IPS-NIHi7 (cell line): ENCODE results near the gene OLA1.

Source experiments
- DNase-seq: peaks from one replicate; pipeline ENCODE4 v3.0.0; 2012; ENCODE audit warnings: mixed read lengths; ENCODE audit errors: extremely low spot score

The OLA1 gene

GRCh38 chr2:174180165-174180724 lies 68.1 kb downstream of the OLA1 start:
- peak; percentile 23 for DNase-seq

DNA sequence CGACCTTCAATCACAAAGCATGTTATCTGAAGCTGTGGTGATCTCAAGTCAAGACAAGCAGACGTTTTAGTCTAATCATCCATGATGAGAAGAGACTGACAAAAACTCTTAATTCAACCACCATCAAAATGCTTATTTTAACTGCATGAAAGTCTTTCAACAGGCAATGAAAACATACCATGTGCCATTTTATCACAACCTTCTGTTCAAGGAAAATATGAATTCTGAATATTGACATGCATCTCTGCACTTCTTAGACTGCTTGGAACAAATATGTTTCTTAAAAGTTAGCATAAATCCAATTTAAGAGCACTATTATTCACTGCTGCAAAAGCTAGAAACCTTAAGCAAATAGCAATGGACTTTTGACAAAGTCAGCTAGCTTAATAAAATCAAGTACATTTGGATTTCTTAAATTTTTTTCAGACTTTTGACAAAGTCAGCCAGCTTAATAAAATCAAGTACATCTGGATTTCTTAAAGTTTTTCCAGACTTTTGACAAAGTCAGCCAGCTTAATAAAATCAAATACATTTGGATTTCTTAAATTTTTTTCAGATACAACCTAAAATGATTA lies 70.9 kb downstream of the OLA1 start:
- DNase-seq, result no peak

DNA sequence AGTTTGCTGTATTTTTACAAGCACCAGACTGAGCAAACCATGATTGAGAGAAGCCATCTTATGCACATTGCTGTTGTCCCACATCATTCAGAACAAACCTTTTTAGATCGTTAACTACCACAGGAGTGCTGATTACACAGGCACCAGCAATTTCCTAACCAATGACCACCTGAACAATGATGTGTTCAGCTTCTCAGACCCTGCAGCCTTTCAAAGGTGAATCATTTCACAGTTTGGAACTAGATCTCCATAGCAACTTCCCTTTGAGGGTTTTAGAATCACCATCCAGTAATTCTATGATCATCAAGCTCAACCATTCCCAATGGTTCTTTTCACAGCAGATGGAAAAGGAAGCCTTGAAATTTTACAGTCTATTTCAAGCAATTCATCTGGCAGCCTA lies 71.4 kb downstream of the OLA1 start:
- no peak for DNase-seq

DNA sequence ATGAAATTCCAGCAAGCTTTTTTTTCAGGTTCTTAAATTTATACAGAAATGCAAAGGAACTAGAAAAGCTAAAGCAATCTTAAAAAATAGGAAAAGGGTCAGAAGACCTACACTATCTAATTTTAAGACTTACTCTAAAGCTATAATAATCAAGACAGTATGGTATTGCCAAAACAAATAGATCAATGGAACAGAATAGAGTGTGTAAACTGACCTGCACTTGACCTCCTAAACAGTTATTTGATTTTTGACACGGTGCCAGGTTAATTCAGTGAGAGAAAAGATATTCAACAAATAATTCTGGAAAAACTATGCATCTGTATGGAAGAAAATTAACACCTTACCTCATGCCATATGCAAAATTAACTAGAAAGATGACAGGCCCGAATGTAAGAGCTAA lies 73.6 kb downstream of the OLA1 start:
- no peak for DNase-seq

- DNase-seq, result no peak
Observed at GRCh38 chr2:174172802-174173355, 75.5 kb downstream of the OLA1 start.

- no peak for DNase-seq
Observed at GRCh38 chr2:174171686-174172445, 76.5 kb downstream of the OLA1 start.

- DNase-seq, result no peak
Observed at GRCh38 chr2:174169372-174169771, 79.0 kb downstream of the OLA1 start.

DNA sequence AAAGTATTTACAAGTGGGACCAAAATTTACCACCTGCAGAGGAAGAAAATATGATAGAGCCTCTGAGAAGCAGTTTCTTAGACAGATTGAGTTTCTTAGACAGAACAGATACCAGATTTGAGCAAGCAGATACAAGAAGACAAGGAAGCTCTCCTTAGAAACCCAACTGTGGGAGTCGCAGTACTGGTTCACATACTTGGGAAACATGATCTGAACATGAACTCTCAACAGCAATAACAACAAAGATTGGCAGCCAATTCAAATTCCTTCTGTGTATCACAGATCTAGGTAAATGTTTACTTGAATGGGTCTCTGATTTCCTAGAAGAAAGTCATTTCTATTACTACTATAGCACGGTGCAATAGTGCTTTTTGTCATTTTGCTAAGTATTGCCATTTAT lies 82.1 kb downstream of the OLA1 start:
- DNase-seq, result no peak

GRCh38 chr2:174161490-174161889 lies 86.8 kb downstream of the OLA1 start:
- DNase-seq, result no peak

- DNase-seq, result peak; percentile 79
Observed at GRCh38 chr2:174158003-174158402, 90.3 kb downstream of the OLA1 start.

- DNase-seq, result no peak
Observed at GRCh38 chr2:174157053-174157452, 91.3 kb downstream of the OLA1 start.

GRCh38 chr2:174153757-174154680 lies 94.3 kb downstream of the OLA1 start:
- no peak for DNase-seq

- DNase-seq, result no peak
Observed at GRCh38 chr2:174149530-174149929, 98.8 kb downstream of the OLA1 start.

- no peak for DNase-seq
Observed at GRCh38 chr2:174148833-174149232, 99.5 kb downstream of the OLA1 start.

DNA sequence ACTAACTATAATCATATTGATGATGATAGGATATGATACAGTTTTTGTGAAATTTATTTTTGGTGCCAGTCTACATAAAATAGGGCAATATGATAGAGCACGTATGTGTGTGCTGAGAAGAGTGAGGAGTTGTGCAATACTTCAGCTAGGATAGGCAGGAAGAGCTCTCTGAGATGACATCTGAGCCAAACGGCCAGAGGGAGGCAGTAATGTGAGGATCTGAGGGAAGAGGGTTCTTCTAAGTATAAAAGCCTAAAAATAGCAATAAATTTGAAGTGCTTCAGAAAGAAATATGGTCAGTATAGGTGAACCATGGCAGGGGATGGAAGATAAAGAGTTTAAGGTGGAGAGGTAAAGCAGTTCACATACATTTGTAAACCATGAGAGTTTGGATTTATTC lies 102.5 kb downstream of the OLA1 start:
- peak; percentile 48 for DNase-seq

DNA sequence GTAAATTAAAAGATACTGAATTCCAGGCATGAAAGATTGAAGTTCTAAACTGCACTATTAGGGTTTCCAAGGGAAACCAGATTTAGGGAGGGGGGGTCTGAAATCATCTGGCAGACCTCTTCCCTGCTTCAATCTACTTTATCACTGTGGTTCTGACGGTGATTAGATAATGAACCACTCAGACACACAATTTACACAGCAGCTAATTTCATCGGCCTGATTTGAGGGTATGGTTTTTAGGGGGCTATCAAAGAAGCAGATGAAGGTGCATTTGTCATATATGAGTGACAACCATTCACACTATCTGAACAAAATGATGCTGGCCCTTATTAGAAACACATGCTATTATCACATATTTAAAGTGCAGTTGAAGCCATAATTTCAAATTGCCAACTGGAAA lies 106.0 kb downstream of the OLA1 start:
- DNase-seq, result no peak

GRCh38 chr2:174138161-174138560 lies 110.2 kb downstream of the OLA1 start:
- peak; percentile 24 for DNase-seq

DNA sequence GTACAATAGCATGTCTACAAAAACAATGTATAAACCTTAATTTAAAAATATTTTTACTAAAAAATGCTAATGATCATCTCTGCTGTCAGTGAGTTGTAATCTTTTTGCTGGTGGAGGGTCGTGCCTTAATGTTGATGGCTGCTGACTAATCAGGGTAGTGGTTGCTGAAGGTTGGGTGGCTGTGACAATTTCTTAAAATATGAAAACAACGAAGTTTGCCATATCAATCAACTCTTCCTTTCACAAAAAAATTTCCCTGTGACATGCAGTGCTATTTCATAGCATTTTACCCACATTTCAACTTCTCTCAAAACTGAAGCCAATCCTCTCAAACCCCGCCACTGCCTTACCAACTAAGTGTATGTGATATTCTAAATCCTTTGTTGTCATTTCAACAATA lies 112.4 kb downstream of the OLA1 start:
- no peak for DNase-seq

DNA sequence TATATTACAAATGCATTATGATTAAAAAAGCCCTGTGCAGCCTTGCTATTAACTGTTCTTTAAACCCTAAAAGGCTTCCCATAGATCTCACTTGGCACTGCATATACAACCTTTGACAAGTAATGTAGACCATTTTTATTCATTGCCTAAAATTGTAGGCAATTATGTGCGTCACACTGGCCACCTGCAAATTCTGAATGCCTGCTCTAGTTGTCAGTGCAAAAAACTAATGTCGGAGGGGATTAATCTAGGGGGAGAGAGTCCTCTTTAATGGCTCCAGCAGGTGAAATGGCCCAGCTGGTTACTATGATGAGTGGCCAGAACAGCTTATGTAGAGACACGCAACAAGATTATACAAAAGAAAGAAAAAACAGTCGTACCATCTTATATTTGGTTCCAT lies 123.2 kb downstream of the OLA1 start:
- no peak for DNase-seq

DNA sequence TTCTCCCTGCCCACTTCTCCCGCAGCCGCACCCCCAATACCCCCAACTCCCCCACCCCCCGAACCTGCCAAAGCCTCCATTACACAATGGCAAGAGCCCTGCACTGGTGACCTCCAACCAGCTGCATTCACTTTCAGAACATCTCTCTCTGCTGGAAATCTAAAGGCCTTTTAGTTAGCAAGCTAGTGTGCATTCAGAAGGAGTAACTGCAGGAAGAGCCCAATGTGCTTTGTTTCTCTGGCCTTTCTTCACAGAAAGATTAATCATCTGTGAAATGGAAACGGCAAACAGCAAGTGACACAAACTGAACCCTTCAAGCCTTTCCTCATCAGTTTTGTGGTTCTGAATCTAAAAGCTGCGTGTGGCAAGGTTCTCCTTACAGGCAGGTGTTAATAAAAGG lies 124.2 kb downstream of the OLA1 start:
- DNase-seq, result peak; percentile 31

- no peak for DNase-seq
Observed at GRCh38 chr2:174122185-174122584, 126.1 kb downstream of the OLA1 start.

- no peak for DNase-seq
Observed at GRCh38 chr2:174121612-174122011, 126.7 kb downstream of the OLA1 start.
